ENCODE results near the gene CDK12.

GRCh38 chr17:39555368-39555767 is 94.1 kb downstream of the CDK12 start:
- TF ChIP-seq ZNF274 (IDR thresholded peaks at IDR 0.05; ENCODE audit: low read depth, low read length) (no peak), SUZ12 (IDR thresholded peaks at IDR 0.05; ENCODE audit: extremely low read depth, insufficient read depth, insufficient read length) (no peak)

Measured in NT2/D1 (cell line).